Measurements from ENCODE around the gene EVPLL. TPM values are rescaled to one million over a fixed set of nuclear protein-coding genes. Genes with fewer than 3 reads are reported as not detected.
"Not testable (repeated sequence)": the region's sequence is repeated elsewhere in the genome, so short reads cannot be mapped to it uniquely, and the experiment has no call there.

Gene EVPLL
- total RNA-seq, 1 donor from 2014 or later: not detected

- H3K4me3 Mint-ChIP-seq; H3K9me3 Mint-ChIP-seq; H3K36me3 Mint-ChIP-seq (ENCODE audit: low read depth); DNase-seq (ENCODE audit: low read depth, low spot score); H3K4me1 Mint-ChIP-seq; H3K27me3 Mint-ChIP-seq (ENCODE audit: low read depth); H3K27ac Mint-ChIP-seq (ENCODE audit: unreplicated experiment): not testable (repeated sequence)
Observed at GRCh38 chr17:18401872-18402590, 24.5 kb downstream of the EVPLL start.

GRCh38 chr17:18403166-18403565 lies 25.6 kb downstream of the EVPLL start:
- not testable (repeated sequence) for H3K9me3 Mint-ChIP-seq; H3K27ac Mint-ChIP-seq (ENCODE audit: unreplicated experiment); H3K4me3 Mint-ChIP-seq

GRCh38 chr17:18403604-18404003 lies 26.0 kb downstream of the EVPLL start:
- H3K36me3 Mint-ChIP-seq (ENCODE audit: low read depth); H3K27ac Mint-ChIP-seq (ENCODE audit: unreplicated experiment); H3K27me3 Mint-ChIP-seq (ENCODE audit: low read depth); H3K9me3 Mint-ChIP-seq; DNase-seq (ENCODE audit: low read depth, low spot score); H3K4me1 Mint-ChIP-seq; H3K4me3 Mint-ChIP-seq: not testable (repeated sequence)

More at GRCh38 chr17:18403166-18403565, 25.6 kb downstream of the EVPLL start:
- H3K27me3 Mint-ChIP-seq (ENCODE audit: low read depth); DNase-seq (ENCODE audit: low read depth, low spot score); H3K36me3 Mint-ChIP-seq (ENCODE audit: low read depth); H3K4me1 Mint-ChIP-seq: not testable (repeated sequence)

- not testable (repeated sequence) for H3K9me3 Mint-ChIP-seq; H3K27me3 Mint-ChIP-seq (ENCODE audit: low read depth)
- H3K4me3 Mint-ChIP-seq: peak overlapping the region; percentile 74
Observed at GRCh38 chr17:18408906-18409305, 31.3 kb downstream of the EVPLL start.

GRCh38 chr17:18409321-18409720 lies 31.7 kb downstream of the EVPLL start:
- not testable (repeated sequence) for DNase-seq (ENCODE audit: low read depth, low spot score); H3K27me3 Mint-ChIP-seq (ENCODE audit: low read depth); H3K27ac Mint-ChIP-seq (ENCODE audit: unreplicated experiment); H3K36me3 Mint-ChIP-seq (ENCODE audit: low read depth); H3K9me3 Mint-ChIP-seq
- Mint-ChIP-seq H3K4me3 (peak overlapping the region; percentile 74), H3K4me1 (peaks cover 25% of the 10 kb centered on the region)

More at GRCh38 chr17:18408906-18409305, 31.3 kb downstream of the EVPLL start:
- not testable (repeated sequence) for DNase-seq (ENCODE audit: low read depth, low spot score); H3K36me3 Mint-ChIP-seq (ENCODE audit: low read depth); H3K27ac Mint-ChIP-seq (ENCODE audit: unreplicated experiment)
- H3K4me1 Mint-ChIP-seq: peaks cover 25% of the 10 kb centered on the region

- H3K9me3 Mint-ChIP-seq; H3K27me3 Mint-ChIP-seq (ENCODE audit: low read depth); H3K36me3 Mint-ChIP-seq (ENCODE audit: low read depth); DNase-seq (ENCODE audit: low read depth, low spot score): not testable (repeated sequence)
- Mint-ChIP-seq H3K27ac (ENCODE audit: unreplicated experiment) (peak overlapping the region; percentile 96), H3K4me3 (peak overlapping the region; percentile 97), H3K4me1 (peaks cover 25% of the 10 kb centered on the region)
Observed at GRCh38 chr17:18410736-18411135, 33.2 kb downstream of the EVPLL start.

GRCh38 chr17:18411377-18411864 lies 33.8 kb downstream of the EVPLL start:
- peak overlapping the region; percentile 99 for H3K27ac Mint-ChIP-seq (ENCODE audit: unreplicated experiment)
- H3K27me3 Mint-ChIP-seq (ENCODE audit: low read depth); H3K36me3 Mint-ChIP-seq (ENCODE audit: low read depth); H3K9me3 Mint-ChIP-seq: not testable (repeated sequence)
- DNase-seq (ENCODE audit: low read depth, low spot score): peak; percentile 36
- H3K4me3 Mint-ChIP-seq: peak overlapping the region; percentile 97
- H3K4me1 Mint-ChIP-seq: peaks cover 25% of the 10 kb centered on the region

- not testable (repeated sequence) for H3K9me3 Mint-ChIP-seq; H3K27ac Mint-ChIP-seq (ENCODE audit: unreplicated experiment); H3K27me3 Mint-ChIP-seq (ENCODE audit: low read depth); H3K4me3 Mint-ChIP-seq; DNase-seq (ENCODE audit: low read depth, low spot score); H3K36me3 Mint-ChIP-seq (ENCODE audit: low read depth)
- H3K4me1 Mint-ChIP-seq: peaks cover 28% of the 10 kb centered on the region
Observed at GRCh38 chr17:18412001-18412538, 34.5 kb downstream of the EVPLL start.

- H3K9me3 Mint-ChIP-seq; H3K4me1 Mint-ChIP-seq; DNase-seq (ENCODE audit: low read depth, low spot score); H3K4me3 Mint-ChIP-seq; H3K36me3 Mint-ChIP-seq (ENCODE audit: low read depth); H3K27ac Mint-ChIP-seq (ENCODE audit: unreplicated experiment); H3K27me3 Mint-ChIP-seq (ENCODE audit: low read depth): not testable (repeated sequence)
Observed at GRCh38 chr17:18421521-18421920, 43.9 kb downstream of the EVPLL start.

GRCh38 chr17:18422464-18422863 lies 44.9 kb downstream of the EVPLL start:
- H3K27me3 Mint-ChIP-seq (ENCODE audit: low read depth); H3K4me3 Mint-ChIP-seq; H3K36me3 Mint-ChIP-seq (ENCODE audit: low read depth); H3K4me1 Mint-ChIP-seq; H3K27ac Mint-ChIP-seq (ENCODE audit: unreplicated experiment); H3K9me3 Mint-ChIP-seq; DNase-seq (ENCODE audit: low read depth, low spot score): not testable (repeated sequence)

GRCh38 chr17:18423015-18423414 lies 45.4 kb downstream of the EVPLL start:
- not testable (repeated sequence) for DNase-seq (ENCODE audit: low read depth, low spot score); H3K9me3 Mint-ChIP-seq; H3K4me3 Mint-ChIP-seq; H3K27ac Mint-ChIP-seq (ENCODE audit: unreplicated experiment); H3K36me3 Mint-ChIP-seq (ENCODE audit: low read depth); H3K27me3 Mint-ChIP-seq (ENCODE audit: low read depth); H3K4me1 Mint-ChIP-seq

- H3K27me3 Mint-ChIP-seq (ENCODE audit: low read depth); H3K27ac Mint-ChIP-seq (ENCODE audit: unreplicated experiment); DNase-seq (ENCODE audit: low read depth, low spot score); H3K36me3 Mint-ChIP-seq (ENCODE audit: low read depth); H3K9me3 Mint-ChIP-seq; H3K4me3 Mint-ChIP-seq; H3K4me1 Mint-ChIP-seq: not testable (repeated sequence)
Observed at GRCh38 chr17:18425593-18425992, 48.0 kb downstream of the EVPLL start.

- not testable (repeated sequence) for H3K27ac Mint-ChIP-seq (ENCODE audit: unreplicated experiment); H3K36me3 Mint-ChIP-seq (ENCODE audit: low read depth); H3K4me3 Mint-ChIP-seq; H3K9me3 Mint-ChIP-seq; H3K27me3 Mint-ChIP-seq (ENCODE audit: low read depth); H3K4me1 Mint-ChIP-seq; DNase-seq (ENCODE audit: low read depth, low spot score)
Observed at GRCh38 chr17:18426639-18427038, 49.1 kb downstream of the EVPLL start.

- DNase-seq (ENCODE audit: low read depth, low spot score); H3K9me3 Mint-ChIP-seq; H3K36me3 Mint-ChIP-seq (ENCODE audit: low read depth); H3K27me3 Mint-ChIP-seq (ENCODE audit: low read depth); H3K4me1 Mint-ChIP-seq; H3K27ac Mint-ChIP-seq (ENCODE audit: unreplicated experiment); H3K4me3 Mint-ChIP-seq: not testable (repeated sequence)
Observed at GRCh38 chr17:18432206-18432605, 54.6 kb downstream of the EVPLL start.

Measured in neural crest cell (in vitro differentiated cells).